ENCODE measurements around the gene CPED1. TPM values are rescaled to one million over a fixed set of nuclear protein-coding genes. Genes with fewer than 3 reads are reported as not detected.

The CPED1 gene
- total and polyA plus RNA-seq, 4 experiments from 2014 or later, result 0.32 TPM; not detected in 3

GRCh38 chr7:121323515-121324302 lies 335.2 kb downstream of the CPED1 start:
- H3K9me3 ChIP-seq (ENCODE audit: control insufficient read depth in 1 of 2, low read length in 2 of 2), result no peaks in the 10 kb centered on the region
- CTCF ChIA-PET (ENCODE audit: partially characterized antibody), result interaction anchor here (0.9 kb wide), 1 partner anchor 12 kb away, joined by 3 read pairs; no protein-coding TSS in a partner anchor
- no peaks in the 10 kb centered on the region for H3K4me1 ChIP-seq (ENCODE audit: insufficient read depth, low read length)
- no peak overlapping the region for H3K4me3 Mint-ChIP-seq
- no peak overlapping the region for H3K27ac ChIP-seq (ENCODE audit: low read depth, low read length)
- peaks cover 20 to 24% of the 10 kb centered on the region in 2 donors for H3K27me3 Mint-ChIP-seq
- H3K27me3 ChIP-seq (ENCODE audit: insufficient read depth, low read length), result no peaks in the 10 kb centered on the region
- no peak overlapping the region for H3K4me3 ChIP-seq (ENCODE audit: low read length in 2 of 2)
- no peaks in the 10 kb centered on the region for H3K9me3 Mint-ChIP-seq
- intact Hi-C loops (cut with micrococcal nuclease), result no loop called here
- no peak for DNase-seq
- H3K4me1 Mint-ChIP-seq, result peaks cover 0 to 8% (median 3%) of the 10 kb centered on the region in 4 donors
- no peak overlapping the region for H3K27ac Mint-ChIP-seq
- no peaks in the 10 kb centered on the region for H3K36me3 Mint-ChIP-seq
- no peaks in the 10 kb centered on the region for H3K36me3 ChIP-seq (ENCODE audit: insufficient read depth, low read length)
- POLR2A ChIA-PET (ENCODE audit: partially characterized antibody), result no interaction called here

- H3K27ac Mint-ChIP-seq, result no peak overlapping the region
- Histone ChIP-seq H3K4me1 (ENCODE audit: insufficient read depth, low read length) (peaks cover 16% of the 10 kb centered on the region), H3K27ac (ENCODE audit: low read depth, low read length) (no peak overlapping the region), H3K27me3 (ENCODE audit: insufficient read depth, low read length) (peaks cover 3% of the 10 kb centered on the region), H3K9me3 (ENCODE audit: control insufficient read depth in 1 of 2, low read length in 2 of 2) (no peaks in the 10 kb centered on the region), H3K36me3 (ENCODE audit: insufficient read depth, low read length) (no peaks in the 10 kb centered on the region), H3K4me3 (ENCODE audit: low read length in 2 of 2) (no peak overlapping the region)
- H3K9me3 Mint-ChIP-seq, result no peaks in the 10 kb centered on the region
- intact Hi-C loops (cut with micrococcal nuclease), result no loop called here
- POLR2A ChIA-PET (ENCODE audit: partially characterized antibody), result no interaction called here
- H3K4me3 Mint-ChIP-seq, result no peak overlapping the region
- H3K27me3 Mint-ChIP-seq, result peaks cover 36 to 39% of the 10 kb centered on the region in 2 donors
- peaks cover 3 to 25% (median 15%) of the 10 kb centered on the region in 4 donors for H3K4me1 Mint-ChIP-seq
- CTCF ChIA-PET (ENCODE audit: partially characterized antibody), result no interaction called here
- DNase-seq, result no peak
- H3K36me3 Mint-ChIP-seq, result no peaks in the 10 kb centered on the region
These were observed 339.2 kb downstream of the CPED1 start for GRCh38 chr7:121327671-121328070.

GRCh38 chr7:121328508-121329190 lies 340.1 kb downstream of the CPED1 start, which contains the start of gene WNT16:
Gene WNT16, plus strand, starts transcription at chr7:121329000. Its CDS starts 293 bp downstream, at chr7:121329293.
- Mint-ChIP-seq H3K27me3 (peaks cover 35 to 38% of the 10 kb centered on the region in 2 donors), H3K4me1 (peaks cover 3 to 25% (median 15%) of the 10 kb centered on the region in 4 donors), H3K9me3 (no peaks in the 10 kb centered on the region), H3K36me3 (no peaks in the 10 kb centered on the region), H3K27ac (peak within 1 kb of the TSS in 1 of 7 donors; percentile 35), H3K4me3 (peak within 1 kb of the TSS in 5 of 8 donors; percentile 33 to 67 (median 57))
- Histone ChIP-seq H3K4me1 (ENCODE audit: insufficient read depth, low read length) (peaks cover 16% of the 10 kb centered on the region), H3K27ac (ENCODE audit: low read depth, low read length) (no peak within 1 kb of the TSS), H3K9me3 (ENCODE audit: control insufficient read depth in 1 of 2, low read length in 2 of 2) (no peaks in the 10 kb centered on the region), H3K36me3 (ENCODE audit: insufficient read depth, low read length) (no peaks in the 10 kb centered on the region), H3K4me3 (ENCODE audit: low read length in 2 of 2) (no peak within 1 kb of the TSS), H3K27me3 (ENCODE audit: insufficient read depth, low read length) (peaks cover 3% of the 10 kb centered on the region)
- ChIA-PET POLR2A (ENCODE audit: partially characterized antibody) (no interaction called here), CTCF (ENCODE audit: partially characterized antibody) (no interaction called here)
- no peak for DNase-seq
- intact Hi-C loops (cut with micrococcal nuclease), result no loop called here

- CTCF ChIA-PET (ENCODE audit: partially characterized antibody), result no interaction called here
These were observed 340.9 kb downstream of the CPED1 start for GRCh38 chr7:121329191-121330052.

GRCh38 chr7:121330053-121330833 lies 341.7 kb downstream of the CPED1 start:
- no peak overlapping the region for H3K27ac Mint-ChIP-seq
- intact Hi-C loops (cut with micrococcal nuclease), result no loop called here
- H3K4me3 ChIP-seq (ENCODE audit: low read length in 2 of 2), result no peak overlapping the region

More at GRCh38 chr7:121329191-121330052, 340.9 kb downstream of the CPED1 start:
- H3K36me3 ChIP-seq (ENCODE audit: insufficient read depth, low read length), result no peaks in the 10 kb centered on the region
- H3K27me3 ChIP-seq (ENCODE audit: insufficient read depth, low read length), result peaks cover 3% of the 10 kb centered on the region
- H3K27ac ChIP-seq (ENCODE audit: low read depth, low read length), result no peak overlapping the region
- peaks cover 16% of the 10 kb centered on the region for H3K4me1 ChIP-seq (ENCODE audit: insufficient read depth, low read length)
- peaks cover 33 to 35% of the 10 kb centered on the region in 2 donors for H3K27me3 Mint-ChIP-seq
- no peaks in the 10 kb centered on the region for H3K36me3 Mint-ChIP-seq
- intact Hi-C loops (cut with micrococcal nuclease), result no loop called here
- no peaks in the 10 kb centered on the region for H3K9me3 ChIP-seq (ENCODE audit: control insufficient read depth in 1 of 2, low read length in 2 of 2)
- no peaks in the 10 kb centered on the region for H3K9me3 Mint-ChIP-seq
- H3K27ac Mint-ChIP-seq, result no peak overlapping the region
- peaks cover 3 to 25% (median 15%) of the 10 kb centered on the region in 4 donors for H3K4me1 Mint-ChIP-seq
- POLR2A ChIA-PET (ENCODE audit: partially characterized antibody), result no interaction called here
- DNase-seq, result no peak
- peak overlapping the region in 5 of 8 donors; percentile 33 to 67 (median 57) for H3K4me3 Mint-ChIP-seq
- no peak overlapping the region for H3K4me3 ChIP-seq (ENCODE audit: low read length in 2 of 2)

GRCh38 chr7:121331048-121331447 lies 342.5 kb downstream of the CPED1 start:
- intact Hi-C loops (cut with micrococcal nuclease), result no loop called here
- H3K4me3 Mint-ChIP-seq, result no peak overlapping the region

More at GRCh38 chr7:121330053-121330833, 341.7 kb downstream of the CPED1 start:
- CTCF ChIA-PET (ENCODE audit: partially characterized antibody), result interaction anchor here (1.0 to 1.3 kb wide), 2 partner anchors 66 to 219 kb away, joined by 3 read pairs; partner anchors contain the start of gene FAM3C
- Histone ChIP-seq H3K4me1 (ENCODE audit: insufficient read depth, low read length) (peaks cover 16% of the 10 kb centered on the region), H3K27me3 (ENCODE audit: insufficient read depth, low read length) (peaks cover 3% of the 10 kb centered on the region), H3K36me3 (ENCODE audit: insufficient read depth, low read length) (no peaks in the 10 kb centered on the region), H3K27ac (ENCODE audit: low read depth, low read length) (no peak overlapping the region), H3K9me3 (ENCODE audit: control insufficient read depth in 1 of 2, low read length in 2 of 2) (no peaks in the 10 kb centered on the region)
- H3K4me3 Mint-ChIP-seq, result peak overlapping the region; percentile 7 to 67 (median 49)
- no peaks in the 10 kb centered on the region for H3K9me3 Mint-ChIP-seq
- H3K4me1 Mint-ChIP-seq, result peaks cover 3 to 25% (median 15%) of the 10 kb centered on the region in 4 donors
- POLR2A ChIA-PET (ENCODE audit: partially characterized antibody), result no interaction called here
- no peak for DNase-seq
- H3K36me3 Mint-ChIP-seq, result no peaks in the 10 kb centered on the region
- peaks cover 33 to 35% of the 10 kb centered on the region in 2 donors for H3K27me3 Mint-ChIP-seq

More at GRCh38 chr7:121331048-121331447, 342.5 kb downstream of the CPED1 start:
- H3K9me3 Mint-ChIP-seq, result no peaks in the 10 kb centered on the region
- CTCF ChIA-PET (ENCODE audit: partially characterized antibody), result interaction anchor here (1.0 to 1.3 kb wide), 2 partner anchors 65 to 218 kb away, joined by 3 read pairs; partner anchors contain the start of gene FAM3C
- H3K27ac Mint-ChIP-seq, result no peak overlapping the region
- DNase-seq, result no peak
- POLR2A ChIA-PET (ENCODE audit: partially characterized antibody), result no interaction called here
- Histone ChIP-seq H3K36me3 (ENCODE audit: insufficient read depth, low read length) (no peaks in the 10 kb centered on the region), H3K4me3 (ENCODE audit: low read length in 2 of 2) (no peak overlapping the region), H3K4me1 (ENCODE audit: insufficient read depth, low read length) (peaks cover 16% of the 10 kb centered on the region), H3K9me3 (ENCODE audit: control insufficient read depth in 1 of 2, low read length in 2 of 2) (no peaks in the 10 kb centered on the region), H3K27me3 (ENCODE audit: insufficient read depth, low read length) (peaks cover 3% of the 10 kb centered on the region), H3K27ac (ENCODE audit: low read depth, low read length) (no peak overlapping the region)
- peaks cover 33 to 35% of the 10 kb centered on the region in 2 donors for H3K27me3 Mint-ChIP-seq
- peaks cover 3 to 25% (median 15%) of the 10 kb centered on the region in 4 donors for H3K4me1 Mint-ChIP-seq
- H3K36me3 Mint-ChIP-seq, result no peaks in the 10 kb centered on the region
